Astrocyte of the cerebellum (primary cell): ENCODE measurements around the gene THBS3.
"Not testable (repeated sequence)": the region's sequence is repeated elsewhere in the genome, so short reads cannot be mapped to it uniquely, and the experiment has no call there.

Experiments used
- DNase-seq: peaks from one replicate; pipeline ENCODE4 v3.0.0-alpha.2; 2011; ENCODE audit warnings: low read depth
- H3K4me3 ChIP-seq: 2 replicates; pipeline ENCODE4 v1.5.1; 2011; ENCODE audit warnings: mild to moderate bottlenecking, low read depth, low read length, moderate library complexity
- in situ Hi-C: cut with HindIII; loops from 2 replicates; pipeline ENCODE4 v1.10.0; 2017; ENCODE audit warnings: low sequenced_read_pairs
- TF ChIP-seq, protein P1 (sequence below): IDR thresholded peaks from 2 replicates; pipeline ENCODE4 v1.5.1; 2012; ENCODE audit warnings: low read length, low read depth, moderate library complexity, mild to moderate bottlenecking; ENCODE audit errors: missing control alignments

THBS3 gene

DNA sequence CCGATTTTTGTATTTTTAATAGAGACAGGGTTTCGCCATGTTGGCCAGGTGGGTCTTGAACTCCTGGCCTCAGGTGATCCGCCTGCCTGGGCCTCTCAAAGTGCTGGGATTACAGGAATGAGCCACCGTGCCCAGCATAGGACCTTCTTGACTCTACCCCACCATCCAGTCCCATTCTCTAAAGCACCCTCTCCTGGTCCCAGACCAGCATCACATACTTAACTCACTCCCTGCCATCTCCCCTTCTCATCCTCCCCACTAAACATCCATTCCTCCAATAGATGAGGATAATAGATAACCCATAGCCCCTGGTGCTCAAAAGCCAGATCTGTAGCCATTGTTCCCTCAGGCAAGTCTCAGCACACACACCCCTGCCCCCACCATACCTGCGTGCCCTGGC is 45.5 kb upstream of the THBS3 start:
- DNase-seq: no peak
- in situ Hi-C loops: no loop called here
- TF ChIP-seq, protein P1, sequence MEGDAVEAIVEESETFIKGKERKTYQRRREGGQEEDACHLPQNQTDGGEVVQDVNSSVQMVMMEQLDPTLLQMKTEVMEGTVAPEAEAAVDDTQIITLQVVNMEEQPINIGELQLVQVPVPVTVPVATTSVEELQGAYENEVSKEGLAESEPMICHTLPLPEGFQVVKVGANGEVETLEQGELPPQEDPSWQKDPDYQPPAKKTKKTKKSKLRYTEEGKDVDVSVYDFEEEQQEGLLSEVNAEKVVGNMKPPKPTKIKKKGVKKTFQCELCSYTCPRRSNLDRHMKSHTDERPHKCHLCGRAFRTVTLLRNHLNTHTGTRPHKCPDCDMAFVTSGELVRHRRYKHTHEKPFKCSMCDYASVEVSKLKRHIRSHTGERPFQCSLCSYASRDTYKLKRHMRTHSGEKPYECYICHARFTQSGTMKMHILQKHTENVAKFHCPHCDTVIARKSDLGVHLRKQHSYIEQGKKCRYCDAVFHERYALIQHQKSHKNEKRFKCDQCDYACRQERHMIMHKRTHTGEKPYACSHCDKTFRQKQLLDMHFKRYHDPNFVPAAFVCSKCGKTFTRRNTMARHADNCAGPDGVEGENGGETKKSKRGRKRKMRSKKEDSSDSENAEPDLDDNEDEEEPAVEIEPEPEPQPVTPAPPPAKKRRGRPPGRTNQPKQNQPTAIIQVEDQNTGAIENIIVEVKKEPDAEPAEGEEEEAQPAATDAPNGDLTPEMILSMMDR: no peak
- peak overlapping the region; percentile 57 for H3K4me3 ChIP-seq

DNA sequence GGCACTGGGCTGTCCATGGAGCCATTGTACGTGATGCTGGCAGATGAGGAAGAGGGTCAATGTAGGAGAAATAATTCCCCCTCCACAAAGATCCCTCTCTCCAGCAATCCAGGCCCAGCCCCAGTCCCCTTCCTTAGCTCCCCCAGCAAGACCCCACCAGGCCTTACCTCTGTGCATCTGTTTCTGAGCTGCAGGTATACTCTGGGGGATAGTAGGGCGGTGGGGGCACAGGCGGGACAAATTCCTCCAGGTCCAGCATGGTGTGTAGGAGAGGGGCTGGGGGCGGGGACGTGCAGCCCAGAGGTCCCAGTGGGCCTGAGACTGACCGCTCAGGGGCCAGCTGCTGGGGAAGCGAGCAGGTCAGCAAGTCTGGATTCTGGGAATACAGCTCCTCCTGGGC is 43.9 kb upstream of the THBS3 start:
- no peak overlapping the region for H3K4me3 ChIP-seq
- DNase-seq: no peak
- TF ChIP-seq, protein P1: no peak
- in situ Hi-C loops: no loop called here

DNA sequence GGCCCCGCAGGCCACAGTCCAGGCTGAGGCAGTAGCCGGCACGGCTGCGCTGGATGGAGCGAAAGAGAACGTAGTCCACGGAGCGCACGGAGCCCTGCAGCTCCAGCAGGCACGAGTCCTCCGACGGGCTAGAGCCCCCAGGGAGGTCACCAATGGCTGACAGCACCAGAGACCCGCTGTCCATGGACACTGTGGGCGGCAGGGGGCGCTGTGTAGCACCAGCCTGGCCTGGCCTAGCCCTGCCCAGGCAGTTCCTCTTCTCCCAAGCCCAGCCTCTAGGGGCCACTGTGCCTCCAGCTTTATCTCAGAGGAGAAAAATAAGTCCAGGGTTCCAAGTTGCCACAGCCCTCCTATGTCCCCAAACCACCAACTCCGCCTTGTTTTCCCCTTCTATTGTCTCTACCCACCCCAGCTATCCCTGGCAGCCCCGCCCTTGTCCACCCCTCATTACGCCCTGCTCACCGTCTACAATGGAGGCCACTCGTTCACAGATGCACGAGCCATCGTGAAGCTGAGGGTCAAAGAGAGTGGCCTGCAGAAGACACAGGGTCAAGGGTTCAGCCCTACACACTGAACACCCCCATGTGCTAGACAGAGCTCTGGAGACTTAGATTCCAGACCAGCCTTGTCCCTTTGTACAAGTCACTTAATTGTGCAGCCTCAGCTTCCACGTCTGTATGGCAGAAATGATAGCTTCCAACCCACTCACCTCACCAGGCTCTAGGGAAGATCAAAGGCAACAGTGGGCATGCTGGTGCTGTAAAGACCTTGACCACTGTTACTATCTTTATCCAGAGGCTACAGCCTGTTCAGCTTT is 43.1 kb upstream of the THBS3 start:
- DNase-seq: peak; percentile 79
- TF ChIP-seq, protein P1: peak; percentile 100
- peak overlapping the region; percentile 18 for H3K4me3 ChIP-seq
- in situ Hi-C loops: no loop called here

DNA sequence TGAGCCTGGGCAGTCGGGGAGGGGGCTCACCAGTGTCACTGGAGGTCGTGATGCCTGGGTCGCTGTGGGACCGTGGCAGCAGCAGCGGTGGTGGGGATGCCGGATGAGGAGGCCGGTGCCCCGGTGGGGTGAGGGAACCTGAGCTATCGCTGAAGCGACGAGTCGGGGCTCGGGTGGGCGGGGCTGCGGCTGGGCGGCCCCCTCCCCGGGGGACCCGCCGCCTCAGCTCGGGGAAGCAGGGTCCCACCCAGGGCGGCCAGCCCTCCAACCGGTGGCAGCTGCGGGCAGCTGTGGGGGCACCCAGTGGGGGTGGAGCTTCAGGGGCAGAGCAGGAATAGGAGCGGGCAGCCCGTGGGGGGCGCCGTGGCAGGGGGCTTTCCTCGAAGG is 42.5 kb upstream of the THBS3 start:
- H3K4me3 ChIP-seq: peak overlapping the region; percentile 18
- in situ Hi-C loops: no loop called here
- TF ChIP-seq, protein P1: no peak
- DNase-seq: no peak

DNA sequence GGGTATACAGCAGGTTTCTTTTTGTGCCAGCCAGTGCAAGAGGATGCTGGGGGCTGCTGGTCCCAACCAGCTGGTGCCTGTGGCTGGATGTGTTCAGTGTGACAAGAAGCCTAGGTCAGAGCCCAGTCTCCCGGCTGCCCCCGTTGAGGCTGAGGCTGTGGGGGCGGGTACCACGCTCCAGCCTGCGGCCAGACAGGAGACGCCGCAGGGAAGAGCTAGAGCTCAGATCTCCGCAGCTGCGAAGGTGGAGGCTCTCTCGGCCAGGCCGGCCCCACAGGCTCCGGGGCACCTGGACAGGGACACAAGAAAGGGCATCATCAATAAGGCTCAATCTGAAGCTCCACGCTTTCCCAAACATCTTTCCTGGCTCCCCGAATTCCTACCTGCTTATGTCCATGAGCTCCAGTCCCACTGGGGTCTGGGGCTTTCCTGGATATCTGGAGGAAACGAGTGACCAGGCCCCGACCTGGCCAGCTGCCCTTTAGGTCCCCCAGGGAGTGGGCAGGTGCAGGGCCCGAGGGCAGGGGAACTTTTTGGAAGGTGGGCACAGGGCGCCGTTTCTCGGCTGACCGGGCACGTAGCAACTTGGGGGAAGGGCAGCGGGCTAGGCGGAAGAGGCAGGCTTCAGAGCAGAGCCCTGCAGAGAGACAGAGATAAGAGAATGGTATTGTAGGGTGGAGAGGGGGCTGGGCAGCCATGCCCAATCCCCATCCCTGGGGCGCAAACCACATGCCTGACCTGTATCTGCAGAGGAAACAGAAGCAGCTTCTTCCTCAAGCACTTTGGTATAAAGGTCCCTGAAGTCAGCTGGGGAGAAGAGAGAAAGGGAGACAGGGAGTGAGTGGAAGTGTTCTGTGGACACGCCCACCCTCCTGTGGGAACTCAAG is 40.2 kb upstream of the THBS3 start:
- H3K4me3 ChIP-seq: no peak overlapping the region
- in situ Hi-C loops: no loop called here
- no peak for DNase-seq
- TF ChIP-seq, protein P1: no peak

DNA sequence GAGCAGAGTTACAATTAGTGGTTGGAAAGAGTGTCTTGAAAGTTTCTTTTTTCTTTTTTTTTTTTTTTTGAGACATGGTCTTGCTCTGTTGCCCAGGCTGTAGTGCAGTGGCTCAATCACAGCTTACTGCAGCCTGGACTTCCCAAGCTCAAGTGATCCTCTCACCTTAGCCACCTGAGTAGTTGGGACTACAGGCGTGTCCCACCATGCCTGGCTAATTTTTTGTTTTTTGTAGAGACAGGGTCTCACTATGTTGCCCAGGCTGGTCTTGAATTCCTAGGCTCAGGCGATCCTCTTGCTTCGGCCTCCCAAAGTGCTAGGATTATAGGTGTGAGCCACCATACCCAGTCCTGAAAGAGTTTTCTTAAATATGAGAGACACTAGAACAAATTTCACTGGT is 39.1 kb upstream of the THBS3 start:
- DNase-seq, in situ Hi-C loops, H3K4me3 ChIP-seq: not testable (repeated sequence)

DNA sequence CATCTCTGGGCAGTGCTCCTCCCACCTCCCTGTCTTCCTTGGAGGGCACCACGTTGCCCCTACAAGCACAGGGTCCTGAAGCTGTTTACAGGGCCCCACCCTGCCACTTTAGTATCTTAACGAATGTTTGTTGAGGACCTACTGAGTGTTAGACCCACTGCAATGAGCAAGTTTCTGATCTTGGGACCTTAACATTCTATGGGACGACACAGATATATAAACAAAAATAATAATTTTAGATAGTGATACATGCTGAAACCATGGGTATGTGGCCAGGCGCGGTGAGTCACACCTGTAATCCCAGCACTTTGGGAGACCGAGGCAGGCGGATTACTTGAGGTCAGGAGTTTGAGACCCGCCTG is 37.4 kb upstream of the THBS3 start:
- DNase-seq: no peak
- in situ Hi-C loops: no loop called here
- TF ChIP-seq, protein P1: no peak
- H3K4me3 ChIP-seq: peak overlapping the region; percentile 54
